Thoracic aorta (tissue), 2 donors: ENCODE measurements around the gene TTC19. TPM values are rescaled to one million over a fixed set of nuclear protein-coding genes. Genes with fewer than 3 reads are reported as not detected.

Experiments
- ATAC-seq: fragments of 150-250 bp; one replicate; pipeline ENCODE4 v1.8.0; 2017; ENCODE audit warnings: low read depth; ENCODE audit not compliant: insufficient number of reproducible peaks, low FRiP score
- DNase-seq: peaks from one replicate; pipeline ENCODE4 v3.0.0-alpha.2; 2020; ENCODE audit warnings: low spot score
- H3K27ac ChIP-seq, 2 donors: fragments of 200-600 bp; sonication (generic); 1 replicate in 1 of 2; 2 replicates in 1 of 2; pipeline ENCODE4 v1.5.1; 2016; ENCODE audit warnings: mild to moderate bottlenecking in 2 of 2, moderate library complexity in 2 of 2
- H3K27me3 ChIP-seq: fragments of 200-600 bp; sonication (generic); replicated peaks from 2 replicates; pipeline ENCODE4 v1.6.0; 2016; ENCODE audit warnings: mild to moderate bottlenecking; ENCODE audit not compliant: insufficient read depth
- H3K36me3 ChIP-seq: fragments of 200-600 bp; sonication (generic); one replicate; pipeline ENCODE4 v1.5.1; 2016
- H3K4me1 ChIP-seq, 2 donors: fragments of 200-600 bp; sonication (generic); 1 replicate in 1 of 2; 2 replicates in 1 of 2; pipeline versions ENCODE4 v1.5.1 to v1.6.0; 2016; ENCODE audit warnings: low read depth in 2 of 2, mild to moderate bottlenecking in 1 of 2; ENCODE audit not compliant: control insufficient read depth in 1 of 2
- H3K4me3 ChIP-seq: fragments of 200-600 bp; sonication (generic); 2 replicates; pipeline ENCODE4 v1.5.1; 2016; ENCODE audit warnings: mild to moderate bottlenecking
- H3K9me3 ChIP-seq: fragments of 200-600 bp; sonication (generic); 2 replicates; pipeline ENCODE4 v1.5.1; 2016
- CTCF ChIP-seq: fragments of 200-600 bp; sonication (generic); IDR thresholded peaks from one replicate; pipeline ENCODE4 v1.5.1; 2019; ENCODE audit warnings: antibody characterized with exemption
- total RNA-seq, 2 donors: library from RNA; depleted of rRNA; stranded (reverse); fragments of >200 nt; gene quantifications; one replicate each; pipeline versions ENCODE4 v1.1.0 to v1.2.3, GENCODE V29; 2016

TTC19 gene
- total RNA-seq, 2 donors from 2014 or later, result 57.6 to 64.4 TPM

DNA sequence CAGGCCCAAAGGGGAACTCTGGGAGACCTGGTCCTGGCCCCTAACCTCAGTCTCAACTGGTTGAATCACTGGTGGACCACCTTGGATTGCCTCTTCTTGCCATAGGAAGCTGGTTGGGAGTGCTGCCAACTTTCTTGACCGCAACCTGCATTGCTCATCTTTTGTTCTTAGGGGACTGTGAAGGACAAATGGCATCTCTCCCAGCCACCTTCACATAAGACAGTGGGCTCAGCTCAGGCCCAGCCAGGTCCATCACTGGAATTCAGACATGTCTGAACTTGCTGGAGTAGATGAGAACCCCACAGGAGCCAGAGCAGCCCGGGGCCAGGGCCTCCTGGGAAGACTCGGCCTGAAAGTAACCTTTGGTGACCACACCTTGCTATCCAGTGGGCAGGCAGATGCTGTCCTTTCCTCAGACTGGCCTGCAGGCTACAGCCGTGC lies 35.9 kb upstream of the TTC19 start:
- DNase-seq, result no peak

GRCh38 chr17:15965528-15965927 lies 34.1 kb upstream of the TTC19 start:
- DNase-seq (no peak), ATAC-seq (no peak)
- Histone ChIP-seq H3K4me3 (no peak overlapping the region), H3K4me1 (no peaks in the 10 kb centered on the region), H3K36me3 (no peaks in the 10 kb centered on the region), H3K27me3 (no peaks in the 10 kb centered on the region), H3K27ac (no peak overlapping the region), H3K9me3 (no peaks in the 10 kb centered on the region)
- TF ChIP-seq CTCF, result no peak

More for the DNA sequence above, 35.9 kb upstream of the TTC19 start:
- TF ChIP-seq CTCF, result no peak
- Histone ChIP-seq H3K4me1 (no peaks in the 10 kb centered on the region), H3K27me3 (no peaks in the 10 kb centered on the region), H3K36me3 (no peaks in the 10 kb centered on the region), H3K27ac (no peak overlapping the region), H3K9me3 (no peaks in the 10 kb centered on the region), H3K4me3 (no peak overlapping the region)
- no peak for ATAC-seq

DNA sequence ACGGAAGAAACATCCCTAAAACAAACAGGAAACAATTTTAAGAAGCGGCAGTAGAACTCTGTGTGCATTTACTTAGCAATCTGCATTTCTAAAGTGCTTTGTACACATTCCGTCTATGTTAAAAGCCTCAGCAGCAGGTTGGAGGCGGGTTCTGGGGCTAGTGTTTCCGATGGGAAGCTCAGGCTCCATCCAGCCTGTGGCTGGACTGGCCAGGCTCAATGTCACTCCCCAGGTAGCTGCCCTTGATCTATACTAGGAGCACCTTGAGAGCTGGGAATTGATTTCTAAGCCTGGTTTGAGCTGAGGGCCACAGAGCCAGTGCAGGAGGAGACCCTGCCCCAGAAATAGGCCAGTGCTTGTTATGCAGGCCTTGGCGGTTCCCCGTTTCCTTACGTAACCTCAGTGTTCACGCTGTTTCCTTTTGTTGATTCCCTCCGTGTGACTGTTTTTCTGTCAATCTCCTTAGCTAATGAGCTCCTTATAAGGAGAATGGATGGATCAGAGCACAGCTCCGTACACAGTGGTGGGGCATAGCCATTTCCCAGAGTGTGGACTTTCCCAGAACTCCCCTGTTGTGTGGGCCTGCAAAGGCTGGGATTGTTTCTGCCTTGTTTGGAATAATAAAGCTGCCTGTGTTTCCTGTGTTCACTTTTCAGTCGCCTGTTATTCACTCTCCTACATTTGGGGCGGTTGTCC lies 33.3 kb upstream of the TTC19 start:
- Histone ChIP-seq H3K27me3 (no peaks in the 10 kb centered on the region), H3K4me3 (no peak overlapping the region), H3K27ac (no peak overlapping the region), H3K9me3 (no peaks in the 10 kb centered on the region), H3K36me3 (no peaks in the 10 kb centered on the region), H3K4me1 (no peaks in the 10 kb centered on the region)
- DNase-seq (no peak), ATAC-seq (no peak)
- no peak for TF ChIP-seq CTCF

DNA sequence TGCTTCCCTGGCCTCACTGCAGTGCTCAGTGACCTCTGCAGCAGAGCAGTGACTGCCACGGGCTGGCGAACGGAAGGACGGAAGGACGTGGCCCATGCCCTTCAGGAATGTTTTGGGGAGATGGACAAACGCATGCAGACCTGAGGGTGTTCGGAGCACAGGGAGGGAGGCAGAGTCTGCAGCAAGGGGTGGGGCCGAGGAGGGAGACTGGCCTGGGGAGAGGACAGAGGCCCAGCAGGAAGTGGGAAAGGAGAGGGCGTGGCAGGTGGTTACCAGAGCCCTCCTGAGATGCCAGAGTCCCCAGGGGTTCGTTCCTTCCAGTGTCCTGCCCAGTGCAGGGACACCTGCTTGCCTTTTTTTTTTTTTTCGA lies 32.8 kb upstream of the TTC19 start:
- no peak for TF ChIP-seq CTCF
- Histone ChIP-seq H3K4me1 (no peaks in the 10 kb centered on the region), H3K27ac (no peak overlapping the region), H3K36me3 (no peaks in the 10 kb centered on the region), H3K4me3 (no peak overlapping the region), H3K27me3 (no peaks in the 10 kb centered on the region), H3K9me3 (no peaks in the 10 kb centered on the region)
- DNase-seq, result no peak
- ATAC-seq, result no peak

DNA sequence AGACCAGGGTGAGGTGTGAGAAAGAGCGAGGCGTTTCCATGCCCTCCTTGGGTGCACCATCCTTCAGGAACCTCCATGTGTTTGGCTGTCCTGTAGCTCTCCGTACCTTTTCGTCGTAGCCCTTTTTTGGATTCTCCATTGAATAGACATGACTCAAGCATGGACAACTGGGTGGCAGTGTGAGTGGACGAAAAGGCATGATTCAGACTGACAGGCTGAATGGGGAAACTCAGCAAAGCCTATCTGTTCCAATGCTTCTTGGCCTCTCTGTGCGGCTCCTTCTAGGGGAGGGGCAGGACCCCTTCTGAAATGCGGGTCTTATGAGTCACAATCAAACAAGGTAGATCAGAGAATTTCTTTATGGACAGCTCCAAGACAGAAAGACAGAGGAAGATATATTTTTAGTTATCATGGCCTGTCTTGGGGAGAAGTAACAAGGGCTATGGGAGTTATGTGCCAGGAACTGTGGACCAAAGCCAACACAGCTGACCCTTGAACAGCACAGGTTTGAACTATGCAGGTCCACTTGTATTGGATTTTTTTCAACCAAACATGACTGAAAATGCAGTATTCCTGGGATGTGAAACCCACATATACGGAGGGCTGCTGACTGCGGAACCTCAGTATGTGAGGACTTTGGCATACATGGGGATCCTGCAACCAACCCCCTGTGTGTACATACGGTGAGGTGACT lies 31.8 kb upstream of the TTC19 start:
- Histone ChIP-seq H3K27me3 (no peaks in the 10 kb centered on the region), H3K27ac (no peak overlapping the region), H3K9me3 (no peaks in the 10 kb centered on the region), H3K36me3 (no peaks in the 10 kb centered on the region), H3K4me1 (no peaks in the 10 kb centered on the region), H3K4me3 (no peak overlapping the region)
- no peak for ATAC-seq
- no peak for DNase-seq
- TF ChIP-seq CTCF, result no peak
